HT1080 (cell line): ENCODE measurements around the gene ENSA. TPM values are rescaled to one million over a fixed set of nuclear protein-coding genes. Genes with fewer than 3 reads are reported as not detected.

Experiments
- small RNA-seq: library from RNA; depleted of rRNA; stranded (forward); fragments of <200 nt; gene quantifications from one replicate; pipeline ENCODE3, GENCODE V24; 2014
- total RNA-seq: library from RNA; depleted of rRNA; stranded (reverse); fragments of >200 nt; shearing (Covaris generic); gene quantifications from 2 replicates; pipeline ENCODE4 v1.2.3, GENCODE V29; 2014; rRNA removed

The ENSA gene
- total RNA-seq, 1 experiment from 2014 or later: 194 TPM

Small RNA genes within 50 kb of the gene (small RNA-seq; reads per million reads assigned to genes)
- gene RF00015 (not detected), gene RF00561 (not detected)

Other genes with a start within 250 kb of the ENSA start
- 21.0 and 30.4 TPM in 2 replicates for gene TARS2, start 142.2 kb downstream of the ENSA start, total RNA-seq
- 11.3 and 17.7 TPM in 2 replicates for gene ECM1, start 121.5 kb downstream of the ENSA start, total RNA-seq
- gene FALEC, start 113.9 kb downstream of the ENSA start, total RNA-seq: not detected in 2 replicates
- 0.06 and 0.47 TPM in 2 replicates for gene ADAMTSL4, start 80.2 kb downstream of the ENSA start, total RNA-seq
- 237 and 264 TPM in 2 replicates for gene MCL1, start 50.0 kb downstream of the ENSA start, total RNA-seq
- gene GOLPH3L, start 67.5 kb upstream of the ENSA start, total RNA-seq: 4.6 and 14.0 TPM in 2 replicates
- not detected in 2 replicates for gene HORMAD1, start 91.3 kb upstream of the ENSA start, total RNA-seq
- 1.2 and 2.6 TPM in 2 replicates for gene CTSS, start 136.2 kb upstream of the ENSA start, total RNA-seq
- gene CTSK, start 178.6 kb upstream of the ENSA start, total RNA-seq: 0.56 and 0.77 TPM in 2 replicates
- 10.7 and 12.9 TPM in 2 replicates for gene ARNT, start 247.0 kb upstream of the ENSA start, total RNA-seq